DMS79 (cell line): Measurements from ENCODE around the gene CES2.

ENCODE experiments used
- DNase-seq: peaks from one replicate; lab custom pipeline; 2025; lab: John Stamatoyannopoulos, UW

Gene CES2

DNA sequence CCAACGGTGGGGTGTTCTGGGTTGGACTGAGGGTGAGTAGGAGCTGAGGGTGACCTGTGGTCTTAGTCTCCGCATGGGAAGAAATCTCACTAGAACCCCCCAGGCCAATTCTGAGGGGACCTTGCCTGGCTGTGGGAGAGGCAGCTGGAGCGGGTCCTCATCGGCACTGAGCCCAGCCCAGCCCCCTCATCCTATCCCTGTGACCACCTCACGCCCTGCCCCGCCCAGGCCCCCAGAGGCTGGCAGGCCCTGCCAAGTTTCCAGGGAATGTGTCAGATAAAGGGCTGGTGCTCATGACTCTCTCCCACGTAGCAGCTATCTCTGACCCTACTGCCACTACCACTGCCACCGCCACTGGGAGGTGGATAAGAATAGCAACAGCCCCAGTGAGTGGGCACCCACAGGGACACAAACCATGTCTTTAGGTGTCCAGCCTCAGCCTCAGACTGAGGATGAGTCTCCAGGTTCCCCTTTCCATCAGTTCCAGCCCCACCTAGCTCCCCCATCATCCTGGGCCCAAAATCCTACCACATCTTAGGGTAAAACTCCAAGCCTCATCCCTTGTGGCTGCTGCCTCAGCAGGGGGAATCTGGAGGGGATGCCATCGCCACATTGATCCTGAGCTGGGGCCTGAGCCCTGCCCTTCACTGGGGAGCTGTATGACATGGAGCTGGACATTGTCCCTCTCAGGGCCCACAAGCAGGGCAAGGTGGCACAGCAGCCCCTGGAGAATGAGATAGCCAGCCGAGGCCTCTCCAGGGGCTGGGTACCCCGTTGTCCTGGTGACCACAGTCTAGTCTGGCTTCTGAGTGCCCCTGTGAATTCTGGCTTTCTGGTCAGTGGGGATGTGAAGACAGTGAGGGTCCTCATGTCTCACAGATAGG, 31.5 kb upstream of the CES2 start:
- DNase-seq = no peak

GRCh38 chr16:66904428-66904845, 30.9 kb upstream of the CES2 start:
- DNase-seq = no peak

GRCh38 chr16:66904846-66905632, 30.3 kb upstream of the CES2 start:
- DNase-seq = no peak

- no peak for DNase-seq
Observed at GRCh38 chr16:66905633-66906539, 29.4 kb upstream of the CES2 start.

DNA sequence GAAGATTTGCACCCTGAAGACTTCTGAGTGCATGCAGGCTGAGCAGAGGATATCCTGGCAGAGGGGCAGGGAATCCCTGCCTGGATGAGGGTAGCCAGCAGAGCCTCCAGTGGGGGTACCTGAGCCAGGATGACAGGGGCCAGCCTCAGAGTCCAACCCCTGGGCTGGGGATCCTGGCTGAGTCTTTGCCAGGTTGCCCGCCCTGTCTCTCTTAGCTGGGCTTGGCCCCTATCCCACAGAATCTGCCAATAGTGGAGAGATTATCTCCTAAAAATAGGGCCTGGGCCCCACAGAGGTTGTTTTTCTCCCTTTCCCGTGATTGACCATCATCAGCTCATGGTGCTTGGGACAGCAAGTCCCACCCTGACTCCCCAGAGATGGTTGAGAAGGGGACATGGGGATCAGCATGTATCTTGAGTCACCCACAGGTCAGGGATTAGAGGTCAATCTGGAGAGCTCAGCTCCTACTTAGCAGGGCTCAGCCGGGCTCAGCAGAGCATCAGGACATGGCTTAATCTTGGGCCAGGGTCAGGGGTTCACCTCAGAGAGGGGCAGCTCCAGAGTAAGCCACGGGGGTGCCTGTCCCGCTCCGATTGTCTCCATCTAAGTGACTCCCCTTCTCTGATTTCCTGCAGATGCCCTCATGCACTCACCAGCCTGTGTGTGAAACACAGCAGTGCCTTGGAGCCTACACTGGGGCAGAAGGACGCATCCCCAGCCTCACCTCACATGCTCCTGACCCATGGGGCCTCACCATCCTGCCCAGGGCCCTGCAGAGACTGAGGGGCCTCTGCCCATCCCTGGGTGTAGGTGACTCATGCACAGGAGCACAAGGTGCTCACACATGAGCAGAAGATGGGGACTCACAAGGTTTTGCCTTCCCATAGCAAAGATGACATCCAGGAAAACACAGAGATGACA, 28.1 kb upstream of the CES2 start:
- DNase-seq = no peak

DNA sequence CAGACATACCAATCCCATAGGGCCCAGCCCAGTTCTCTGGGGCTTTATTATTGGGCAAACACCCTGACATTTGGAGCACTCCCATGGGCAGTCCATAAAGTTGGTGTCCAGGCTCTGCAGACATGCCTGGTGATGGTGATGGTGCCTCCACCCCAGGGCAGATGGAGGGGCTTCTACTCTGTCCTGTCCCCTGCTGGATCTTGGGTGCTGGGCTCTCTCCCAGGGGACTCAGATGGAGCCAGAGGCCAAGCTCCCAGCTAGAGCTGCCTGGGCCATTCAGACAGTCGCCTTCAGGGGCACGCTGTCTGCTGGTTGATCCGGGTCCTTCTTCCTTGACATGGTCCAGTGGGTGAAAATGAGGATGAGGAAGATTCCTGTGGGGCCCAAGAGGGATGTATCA, 27.2 kb upstream of the CES2 start:
- DNase-seq = no peak

DNA sequence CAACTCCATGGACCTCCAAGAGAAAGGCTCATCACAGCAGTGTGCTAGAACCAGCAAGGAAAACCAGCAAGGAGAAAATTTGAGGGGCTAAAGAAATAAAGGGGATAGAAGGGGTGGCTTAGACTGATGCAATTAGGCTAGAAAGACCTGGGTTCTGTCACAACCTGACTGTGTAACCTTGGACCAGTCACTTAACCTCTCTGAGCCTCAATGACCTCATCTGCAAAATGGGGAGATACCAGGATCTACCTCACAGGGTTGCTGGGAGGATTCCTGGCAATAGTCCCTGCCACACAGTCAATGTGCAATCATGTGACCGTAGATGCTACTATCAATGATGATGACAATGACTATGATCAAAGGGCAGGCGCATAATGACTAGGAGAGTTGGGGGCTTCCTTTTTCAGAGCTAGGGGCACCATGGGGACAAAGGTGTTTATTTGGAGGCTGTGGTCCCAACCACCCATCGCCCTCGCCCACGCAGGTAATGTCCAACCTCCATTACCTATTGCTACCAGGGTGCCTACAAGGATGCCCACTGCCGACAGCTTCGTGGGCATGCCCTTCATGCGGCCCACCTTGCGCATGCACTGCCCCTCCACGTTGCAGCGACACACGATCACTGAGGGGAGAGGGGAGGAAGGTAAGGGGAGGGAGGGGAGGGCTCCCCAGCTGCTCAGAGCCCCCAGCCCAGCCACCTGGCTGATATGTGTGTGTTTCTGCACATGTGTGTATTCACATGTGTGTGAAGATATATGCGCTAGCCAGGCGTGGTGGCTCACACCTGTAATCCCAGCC, 26.4 kb upstream of the CES2 start:
- no peak for DNase-seq

DNA sequence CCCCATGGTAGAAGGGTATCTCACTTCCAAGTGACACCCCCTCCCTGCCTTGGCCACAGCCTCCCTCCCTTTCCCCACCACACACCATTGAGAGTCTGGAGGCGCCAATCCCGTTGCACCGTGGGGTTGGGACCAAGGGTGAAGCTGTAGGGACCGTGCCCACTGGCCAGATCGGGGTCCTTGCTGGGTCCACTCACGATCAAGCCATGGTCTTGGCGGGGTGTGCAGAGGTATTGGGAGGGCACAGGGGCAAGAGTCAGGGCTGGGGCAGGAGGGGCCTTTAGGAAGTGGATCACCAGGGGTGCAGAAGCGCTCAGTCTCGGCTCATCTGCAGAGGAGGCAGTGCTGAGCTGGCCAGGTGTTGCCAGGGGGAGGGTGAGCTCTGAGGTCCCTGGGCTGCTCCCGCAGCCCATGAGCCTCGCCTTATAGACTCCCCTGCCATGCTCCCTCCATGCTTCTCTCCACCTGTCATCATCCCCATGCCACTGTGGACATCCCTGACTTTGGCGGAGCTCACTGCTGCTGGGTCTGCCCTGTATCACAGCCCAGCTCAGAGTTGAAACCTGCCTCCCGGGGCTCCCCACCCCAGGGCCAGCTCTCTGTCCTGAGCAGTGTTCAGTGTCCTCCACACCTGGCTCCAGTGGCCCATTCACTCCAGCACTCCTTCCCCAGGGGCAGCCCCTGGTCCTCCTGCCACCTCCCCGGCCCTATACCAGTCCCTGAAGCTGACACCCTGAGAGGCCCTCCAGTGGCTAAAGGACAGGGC, 25.0 kb upstream of the CES2 start:
- DNase-seq = no peak

DNA sequence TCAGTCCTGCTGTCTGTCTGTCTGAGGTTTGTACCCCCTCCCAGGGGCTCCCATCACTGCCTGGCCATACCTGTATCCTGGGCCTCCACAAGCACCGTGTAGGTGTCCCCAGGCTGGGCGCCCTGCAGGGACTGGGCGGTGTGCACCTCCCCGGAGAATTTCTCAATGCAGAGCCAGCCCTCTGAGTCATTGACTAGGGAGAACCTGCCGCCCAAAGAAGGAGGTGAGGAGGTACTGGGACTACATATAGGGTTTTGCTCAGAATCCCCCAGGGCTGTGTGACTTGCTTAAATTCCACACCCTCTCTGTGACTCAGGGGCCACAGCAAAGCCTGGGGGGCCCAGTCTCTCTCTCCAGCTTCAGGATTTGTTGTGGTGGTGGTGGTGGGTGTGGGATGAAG, 24.2 kb upstream of the CES2 start:
- DNase-seq = no peak

GRCh38 chr16:66911801-66912200, 23.5 kb upstream of the CES2 start:
- no peak for DNase-seq

DNA sequence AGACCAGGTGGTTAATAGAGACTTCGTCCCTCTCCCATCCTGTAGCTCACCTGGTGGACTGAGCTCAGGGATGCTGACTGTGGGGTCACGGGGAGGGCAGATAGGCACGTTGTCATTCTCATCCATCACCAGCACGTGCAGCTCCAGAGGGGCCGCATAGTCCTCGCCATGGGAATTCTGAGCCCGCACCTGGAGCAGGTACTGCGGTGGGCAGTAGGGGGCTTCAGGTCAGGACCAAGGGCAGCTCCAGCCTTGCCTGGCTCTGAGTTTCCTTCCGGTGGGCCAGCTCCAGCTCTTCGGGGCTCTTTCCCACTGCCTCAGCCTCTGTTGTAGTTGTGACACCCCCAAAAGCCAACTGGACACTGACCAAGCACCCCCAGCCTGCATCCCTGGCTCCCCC, 22.2 kb upstream of the CES2 start:
- DNase-seq = no peak

DNA sequence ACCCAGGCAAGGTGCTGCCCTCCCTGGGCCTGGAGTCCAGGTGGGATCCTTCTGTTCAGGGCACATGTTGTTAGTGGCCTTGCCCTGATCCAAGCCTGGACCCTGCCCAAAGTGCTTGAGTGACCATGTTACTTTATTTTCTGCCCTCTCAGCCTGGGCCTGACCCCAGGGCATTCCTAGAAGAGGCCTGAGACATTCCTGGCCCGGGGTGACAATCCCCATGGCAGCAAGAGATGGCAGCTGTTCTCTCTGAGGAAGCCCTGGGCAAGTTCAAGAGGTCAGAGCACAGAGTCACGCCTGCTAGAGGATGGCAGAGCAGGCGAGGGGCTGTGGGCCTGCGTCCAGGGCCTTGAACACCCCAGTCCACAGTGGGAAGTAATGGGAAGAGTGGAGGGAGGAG, 21.6 kb upstream of the CES2 start:
- DNase-seq = no peak

DNA sequence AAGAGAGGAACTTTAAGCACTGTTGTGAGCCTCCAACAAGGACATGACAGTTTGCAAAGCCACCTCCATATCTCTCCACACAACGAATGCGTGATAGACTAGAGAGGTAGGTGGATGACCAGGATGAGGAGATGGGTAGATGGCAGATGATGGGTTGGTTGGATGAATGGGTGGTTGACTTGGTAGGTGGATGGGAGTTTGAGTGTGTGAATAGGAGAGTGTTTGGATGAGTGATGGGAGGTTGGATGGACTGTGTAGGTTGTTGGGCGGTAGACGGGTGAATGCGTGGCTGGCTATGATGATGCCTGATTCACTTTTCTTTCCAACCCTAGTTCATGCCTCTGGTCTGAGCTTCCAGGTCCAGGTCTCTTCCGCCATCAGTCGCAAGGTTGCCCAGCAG, 20.8 kb upstream of the CES2 start:
- DNase-seq = no peak

- no peak for DNase-seq
Observed at GRCh38 chr16:66915041-66915440, 20.3 kb upstream of the CES2 start.

DNA sequence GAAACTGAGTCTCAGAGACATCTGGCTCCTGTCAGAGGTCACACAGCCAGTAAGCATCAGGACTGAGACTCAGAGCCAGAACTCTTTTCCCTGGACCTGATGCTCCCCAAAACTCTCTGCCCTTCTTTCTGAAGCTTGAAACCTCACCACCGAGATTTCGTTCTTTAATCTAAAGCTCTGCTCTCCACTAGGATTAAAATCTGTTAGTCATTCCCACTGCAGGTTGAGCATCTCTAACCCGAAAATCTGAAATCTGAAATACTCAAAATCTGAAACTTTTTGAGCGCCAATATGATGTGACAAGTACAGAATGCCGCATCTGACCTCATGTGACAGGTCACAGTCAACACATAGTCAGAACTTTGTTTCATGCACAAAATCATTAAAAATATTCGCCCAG, 18.8 kb upstream of the CES2 start:
- no peak for DNase-seq

GRCh38 chr16:66917741-66918140, 17.6 kb upstream of the CES2 start:
- no peak for DNase-seq

GRCh38 chr16:66918355-66918754, 17.0 kb upstream of the CES2 start:
- DNase-seq = no peak

GRCh38 chr16:66918803-66919568, 16.3 kb upstream of the CES2 start, which contains the start of gene CDH16:
Gene CDH16, minus strand, starts transcription at chr16:66918885. Its CDS starts 820 bp downstream, at chr16:66918065.
- no peak for DNase-seq
